H1 (cell line): ENCODE measurements around the gene BAHD1. TPM values are rescaled to one million over a fixed set of nuclear protein-coding genes. Genes with fewer than 3 reads are reported as not detected.

Experiments used
- CTCF ChIA-PET: fragments of 300-600 bp; sonication (Branson Sonifier 250); formaldehyde crosslinking; loops from one replicate; lab custom pipeline; 2021; ENCODE audit not compliant: partially characterized antibody; lab: Charles Lee
- POLR2A ChIA-PET: fragments of 300-600 bp; sonication (Branson Sonifier 250); formaldehyde crosslinking; loops from one replicate; lab custom pipeline; 2021; ENCODE audit warnings: inconsistent platforms; ENCODE audit not compliant: partially characterized antibody; lab: Charles Lee
- DNase-seq, 2 experiments: peaks; one replicate each; pipeline versions ENCODE4 v3.0.0 to v3.0.0-alpha.2; 2010 to 2022; ENCODE audit warnings: low spot score in 2 of 2, low read depth in 1 of 2, mixed read lengths in 1 of 2
- FAIRE-seq: peaks from 2 replicates; lab custom pipeline; 2011; peaks lifted over from hg19 to GRCh38; lab: Jason Lieb, UNC
- H2AFZ ChIP-seq: 2 replicates; pipeline ENCODE4 v1.8.1; 2012; ENCODE audit warnings: low read length, inconsistent platforms
- H2AK5ac ChIP-seq: 2 replicates; pipeline ENCODE4 v1.6.1; 2013; ENCODE audit warnings: low read depth, low read length
- H2BK120ac ChIP-seq: replicated peaks from 2 replicates; pipeline ENCODE3; 2013; ENCODE audit warnings: low read depth, low read length, inconsistent platforms
- H2BK12ac ChIP-seq: 2 replicates; pipeline ENCODE4 v1.6.1; 2013; ENCODE audit warnings: low read depth, low read length
- H2BK15ac ChIP-seq: 2 replicates; pipeline ENCODE4 v1.6.1; 2013; ENCODE audit warnings: low read length
- H2BK20ac ChIP-seq: 2 replicates; pipeline ENCODE4 v1.6.1; 2013; ENCODE audit warnings: low read length
- H2BK5ac ChIP-seq: 2 replicates; pipeline ENCODE4 v1.6.1; 2013; ENCODE audit warnings: low read depth, low read length
- H3K14ac ChIP-seq: 2 replicates; pipeline ENCODE4 v1.6.1; 2013; ENCODE audit warnings: inconsistent platforms; ENCODE audit not compliant: insufficient read length
- H3K18ac ChIP-seq: 2 replicates; pipeline ENCODE4 v1.6.1; 2013; ENCODE audit warnings: low read length; ENCODE audit errors: extremely low read depth
- H3K23ac ChIP-seq: 2 replicates; pipeline ENCODE4 v1.6.1; 2013; ENCODE audit warnings: inconsistent platforms; ENCODE audit not compliant: insufficient read length
- H3K23me2 ChIP-seq: 2 replicates; pipeline ENCODE4 v1.6.1; 2013; ENCODE audit warnings: low read depth, low read length
- H3K27ac ChIP-seq: 2 replicates; pipeline ENCODE4 v1.6.1; 2011; ENCODE audit warnings: low read depth, low read length, inconsistent platforms
- H3K27me3 ChIP-seq, 4 experiments: replicated peaks in 1 of 4; 1 replicate in 1 of 4; 2 replicates in 3 of 4; pipeline versions ENCODE4 v1.6.1 to v1.8.1; 2011 to 2013; ENCODE audit warnings: low read length in 3 of 4, mild to moderate bottlenecking in 3 of 4, inconsistent platforms in 2 of 4, mixed read lengths in 2 of 4, moderate library complexity in 1 of 4; ENCODE audit not compliant: control insufficient read depth in 3 of 4, insufficient read depth in 3 of 4; ENCODE audit errors: extremely low read depth in 1 of 4
- H3K36me3 ChIP-seq, 4 experiments: 2 replicates each; pipeline versions ENCODE4 v1.6.1 to v1.8.1; 2011 to 2013; ENCODE audit warnings: mild to moderate bottlenecking in 4 of 4, low read length in 3 of 4, moderate library complexity in 2 of 4, control low read depth in 1 of 4, inconsistent platforms in 1 of 4; ENCODE audit not compliant: insufficient read depth in 4 of 4, control insufficient read depth in 2 of 4
- H3K4ac ChIP-seq: replicated peaks from 2 replicates; pipeline ENCODE3; 2013; ENCODE audit warnings: low read length, low read depth, mixed read lengths, inconsistent platforms; ENCODE audit not compliant: insufficient read length
- H3K4me1 ChIP-seq, 4 experiments: replicated peaks in 1 of 4; 1 replicate in 1 of 4; 2 replicates in 3 of 4; pipeline versions ENCODE4 v1.6.1 to v1.8.1; 2011 to 2013; ENCODE audit warnings: low read length in 3 of 4, inconsistent platforms in 2 of 4, mixed read lengths in 1 of 4; ENCODE audit not compliant: insufficient read depth in 4 of 4, control insufficient read depth in 3 of 4
- H3K4me2 ChIP-seq, 2 experiments: 2 replicates each; pipeline versions ENCODE4 v1.6.1 to v1.8.1; 2011 to 2013; ENCODE audit warnings: low read depth in 2 of 2, low read length in 2 of 2, control low read depth in 1 of 2, inconsistent platforms in 1 of 2, mild to moderate bottlenecking in 1 of 2; ENCODE audit not compliant: insufficient read depth in 1 of 2
- H3K4me3 ChIP-seq, 4 experiments: fragments of 200-600, 300-600 bp in 1 of 4; sonication (generic), shearing (Covaris generic), sonication (Bioruptor Twin) in 1 of 4; 2 replicates each; pipeline versions ENCODE4 v1.5.1 to v1.8.1; 2011 to 2016; ENCODE audit warnings: low read length in 4 of 4, low read depth in 3 of 4, control low read depth in 2 of 4, inconsistent platforms in 2 of 4, mild to moderate bottlenecking in 2 of 4, mixed read lengths in 1 of 4, moderate library complexity in 1 of 4; ENCODE audit not compliant: insufficient read depth in 2 of 4; ENCODE audit errors: extremely low read depth in 1 of 4
- H3K56ac ChIP-seq: replicated peaks from 2 replicates; pipeline ENCODE3; 2013; ENCODE audit warnings: low read depth, mild to moderate bottlenecking, mixed read lengths, low read length, inconsistent platforms; ENCODE audit not compliant: insufficient read length
- H3K79me1 ChIP-seq: 2 replicates; pipeline ENCODE4 v1.6.1; 2013; ENCODE audit warnings: low read depth, low read length, control low read depth
- H3K79me2 ChIP-seq, 2 experiments: 2 replicates each; pipeline versions ENCODE4 v1.6.1 to v1.8.1; 2012 to 2013; ENCODE audit warnings: low read length in 2 of 2, mild to moderate bottlenecking in 2 of 2, inconsistent platforms in 1 of 2; ENCODE audit not compliant: insufficient read depth in 2 of 2, control insufficient read depth in 1 of 2
- H3K9ac ChIP-seq, 4 experiments: replicated peaks in 1 of 4; 1 replicate in 1 of 4; 2 replicates in 3 of 4; pipeline versions ENCODE4 v1.6.1 to v1.8.1; 2011 to 2013; ENCODE audit warnings: low read depth in 3 of 4, low read length in 3 of 4, control low read depth in 2 of 4, mild to moderate bottlenecking in 2 of 4, moderate library complexity in 2 of 4, inconsistent platforms in 1 of 4; ENCODE audit errors: extremely low read depth in 1 of 4
- H3K9me3 ChIP-seq, 2 experiments: 2 replicates each; pipeline versions ENCODE4 v1.6.1 to v1.8.1; 2012 to 2013; ENCODE audit warnings: mild to moderate bottlenecking in 2 of 2, moderate library complexity in 2 of 2, control low read depth in 1 of 2, inconsistent platforms in 1 of 2, low read depth in 1 of 2, low read length in 1 of 2, mixed read lengths in 1 of 2; ENCODE audit not compliant: insufficient read depth in 2 of 2
- H4K20me1 ChIP-seq, 2 experiments: replicated peaks in 1 of 2; 2 replicates each; pipeline versions ENCODE3 to v1.8.1; 2011 to 2013; ENCODE audit warnings: inconsistent platforms in 2 of 2, low read length in 2 of 2, mild to moderate bottlenecking in 1 of 2; ENCODE audit not compliant: insufficient read depth in 2 of 2, control insufficient read depth in 1 of 2
- H4K5ac ChIP-seq: 2 replicates; pipeline ENCODE4 v1.6.1; 2013; ENCODE audit warnings: low read length, low read depth, mixed read lengths, inconsistent platforms; ENCODE audit not compliant: insufficient read length
- H4K8ac ChIP-seq: 2 replicates; pipeline ENCODE4 v1.8.0; 2013; ENCODE audit warnings: mild to moderate bottlenecking, moderate library complexity, low read length, inconsistent platforms; ENCODE audit not compliant: insufficient read depth; ENCODE audit errors: extremely low read depth
- H4K91ac ChIP-seq: replicated peaks from 2 replicates; pipeline ENCODE3; 2013; ENCODE audit warnings: low read length, mixed read lengths, inconsistent platforms; ENCODE audit not compliant: insufficient read length
- ASH2L ChIP-seq: fragments of 200-600, 300-600 bp; sonication (generic); IDR thresholded peaks from one replicate; pipeline ENCODE4 v1.7.1; 2017; ENCODE audit warnings: low read length
- ATF2 ChIP-seq: IDR thresholded peaks from 2 replicates; pipeline ENCODE4 v1.6.1; 2012; ENCODE audit warnings: low read length, inconsistent platforms
- CHD2 ChIP-seq: IDR thresholded peaks from 2 replicates; pipeline ENCODE4 v1.6.1; 2012; ENCODE audit warnings: low read length, improper control_type of control experiment
- CTBP2 ChIP-seq: IDR thresholded peaks from 2 replicates; pipeline ENCODE4 v1.7.0; 2011; ENCODE audit warnings: borderline replicate concordance, mild to moderate bottlenecking, moderate library complexity, mixed read lengths, low read length; ENCODE audit not compliant: insufficient read depth, insufficient read length
- E2F6 ChIP-seq: IDR thresholded peaks from 2 replicates; pipeline ENCODE4 v1.6.1; 2012; ENCODE audit warnings: inconsistent platforms
- KDM4A ChIP-seq: IDR thresholded peaks from one replicate; pipeline ENCODE4 v1.7.1; 2012; ENCODE audit warnings: low read depth, mild to moderate bottlenecking, moderate library complexity, low read length, inconsistent platforms; ENCODE audit not compliant: severe bottlenecking
- SIRT6 ChIP-seq: IDR thresholded peaks from one replicate; pipeline ENCODE4 v1.7.1; 2012; ENCODE audit warnings: low read length, inconsistent platforms
- SP1 ChIP-seq: IDR thresholded peaks from 2 replicates; pipeline ENCODE4 v1.6.1; 2011; ENCODE audit warnings: low read depth, low read length
- SP2 ChIP-seq: IDR thresholded peaks from 2 replicates; pipeline ENCODE4 v1.6.1; 2012; ENCODE audit warnings: mild to moderate bottlenecking, low read length, inconsistent platforms
- SP4 ChIP-seq: IDR thresholded peaks from 2 replicates; pipeline ENCODE4 v1.6.1; 2012; ENCODE audit warnings: low read length, inconsistent platforms
- USF2 ChIP-seq: IDR thresholded peaks from 2 replicates; pipeline ENCODE4 v1.6.1; 2011; ENCODE audit warnings: low read length, improper control_type of control experiment
- whole genome bisulfite sequencing, 2 experiments: shearing (Covaris generic) in 1 of 2; methylation state at CpG; one replicate each; pipeline versions ENCODE4 v1.1.6 to v1.1.7; 2013 to 2015; ENCODE audit warnings: low lambda C conversion rate in 2 of 2, mixed read lengths in 2 of 2, inconsistent platforms in 1 of 2, low coverage in 1 of 2, missing lambda C conversion rate in 1 of 2; ENCODE audit not compliant: insufficient replicate concordance in 2 of 2, insufficient coverage in 1 of 2, insufficient read length in 1 of 2; ENCODE audit errors: extremely low coverage in 1 of 2, missing lambda C conversion rate in 1 of 2; 5-methylcytosine and 5-hydroxymethylcytosine counted together
- polyA plus RNA-seq, 7 experiments: library from polyadenylated mRNA; depleted of rRNA in 3 of 7; stranded (reverse) in 5 of 7; unstranded in 2 of 7; fragments of >200 nt in 5 of 7; fragments of 200-250 nt in 2 of 7; gene quantifications; 1 replicate in 5 of 7; 2 replicates in 1 of 7; 4 replicates in 1 of 7; pipeline versions ENCODE4 v1.2.1 to v1.2.3, GENCODE V29; 2011 to 2013; ENCODE audit warnings: missing spikeins in 2 of 7, mixed read lengths in 2 of 7
- total RNA-seq: library from RNA; stranded (reverse); fragmentation: NEBNext Ultra II Directional; extraction: Animal tissue kit (Norgen Biotek cat#: 25700); gene quantifications from 2 replicates; pipeline ENCODE4 v1.2.1, GENCODE V29; 2021

Gene BAHD1
- total and polyA plus RNA-seq, 2 of the 8 experiments (the other 6 are each of a cell fraction or from before 2014, with no cell fraction given): 15.0 to 38.9 TPM

GRCh38 chr15:40409366-40409765 lies 31.4 kb upstream of the BAHD1 start:
- no peaks in the 10 kb centered on the region for H3K9me3 ChIP-seq
- no peak overlapping the region for H2BK15ac ChIP-seq
- H3K56ac ChIP-seq: no peak overlapping the region
- H3K79me1 ChIP-seq: peaks cover 4% of the 10 kb centered on the region; the same call in 1 of the 2 replicates
- no peak overlapping the region for H3K4me2 ChIP-seq
- ChIA-PET POLR2A (interaction anchor here (6.8 kb wide), 1 partner anchor 9 kb away, joined by 77 read pairs; no protein-coding TSS in a partner anchor), CTCF (interaction anchor here (1.1 to 5.8 kb wide), 3 partner anchors 12 to 88 kb away, joined by 3 to 27 read pairs (median 17); no protein-coding TSS in a partner anchor)
- 92% methylated on average over 3 of the region's 3 CpGs; no CpG with 5 or more reads in 1 of the 2 experiments for WGBS, 2 experiments
- H2AK5ac ChIP-seq: no peak overlapping the region
- peaks cover 0 to 22% of the 10 kb centered on the region in 2 experiments; a peak in 3 of 4 replicates for H3K79me2 ChIP-seq
- no peak overlapping the region for H4K8ac ChIP-seq
- H3K9ac ChIP-seq: no peak overlapping the region
- peaks cover 0 to 8% of the 10 kb centered on the region in 2 experiments for H4K20me1 ChIP-seq
- no peak overlapping the region for H2BK12ac ChIP-seq
- no peak overlapping the region for H2AFZ ChIP-seq
- H2BK120ac ChIP-seq: no peak overlapping the region
- no peak overlapping the region for H4K5ac ChIP-seq
- no peak overlapping the region for H2BK5ac ChIP-seq
- H3K27me3 ChIP-seq: no peaks in the 10 kb centered on the region
- no peak overlapping the region for H3K23ac ChIP-seq
- peaks cover 0 to 4% (median 1%) of the 10 kb centered on the region in 4 experiments; a peak in 3 of 7 replicates for H3K4me1 ChIP-seq
- H3K36me3 ChIP-seq: peaks cover 30 to 63% (median 56%) of the 10 kb centered on the region in 4 experiments
- H2BK20ac ChIP-seq: no peak overlapping the region
- H3K18ac ChIP-seq: no peak overlapping the region
- H3K27ac ChIP-seq: no peak overlapping the region
- FAIRE-seq (no peak), DNase-seq (no peak)
- no peak overlapping the region for H3K4me3 ChIP-seq
- H3K14ac ChIP-seq: no peak overlapping the region
- no peak overlapping the region for H3K4ac ChIP-seq
- H4K91ac ChIP-seq: no peak overlapping the region
- no peaks in the 10 kb centered on the region; the same call in 1 of the 2 replicates for H3K23me2 ChIP-seq
- TF ChIP-seq ASH2L: no peak
- no peak for TF ChIP-seq ATF2
- TF ChIP-seq CHD2: no peak
- no peak for TF ChIP-seq SP4
- TF ChIP-seq USF2: no peak
- no peak for TF ChIP-seq SP2
- TF ChIP-seq CTBP2: no peak
- TF ChIP-seq SP1: no peak
- TF ChIP-seq KDM4A: no peak
- no peak for TF ChIP-seq SIRT6
- TF ChIP-seq E2F6: no peak
